ENCODE data around the gene NKX6-2.

- TF ChIP-seq, protein P1, sequence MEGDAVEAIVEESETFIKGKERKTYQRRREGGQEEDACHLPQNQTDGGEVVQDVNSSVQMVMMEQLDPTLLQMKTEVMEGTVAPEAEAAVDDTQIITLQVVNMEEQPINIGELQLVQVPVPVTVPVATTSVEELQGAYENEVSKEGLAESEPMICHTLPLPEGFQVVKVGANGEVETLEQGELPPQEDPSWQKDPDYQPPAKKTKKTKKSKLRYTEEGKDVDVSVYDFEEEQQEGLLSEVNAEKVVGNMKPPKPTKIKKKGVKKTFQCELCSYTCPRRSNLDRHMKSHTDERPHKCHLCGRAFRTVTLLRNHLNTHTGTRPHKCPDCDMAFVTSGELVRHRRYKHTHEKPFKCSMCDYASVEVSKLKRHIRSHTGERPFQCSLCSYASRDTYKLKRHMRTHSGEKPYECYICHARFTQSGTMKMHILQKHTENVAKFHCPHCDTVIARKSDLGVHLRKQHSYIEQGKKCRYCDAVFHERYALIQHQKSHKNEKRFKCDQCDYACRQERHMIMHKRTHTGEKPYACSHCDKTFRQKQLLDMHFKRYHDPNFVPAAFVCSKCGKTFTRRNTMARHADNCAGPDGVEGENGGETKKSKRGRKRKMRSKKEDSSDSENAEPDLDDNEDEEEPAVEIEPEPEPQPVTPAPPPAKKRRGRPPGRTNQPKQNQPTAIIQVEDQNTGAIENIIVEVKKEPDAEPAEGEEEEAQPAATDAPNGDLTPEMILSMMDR (conservative IDR thresholded peaks at IDR 0.05) = no peak; the same call in 1 of the 2 replicates
- TF ChIP-seq ZFX (IDR thresholded peaks at IDR 0.05) = no peak
Observed at GRCh38 chr10:132793871-132794849, 8.2 kb upstream of the NKX6-2 start.

Data from C4-2B (cell line).